Measurements from ENCODE around the gene DNAJC1. TPM values are rescaled to one million over a fixed set of nuclear protein-coding genes. Genes with fewer than 3 reads are reported as not detected.
"Not testable (repeated sequence)": the region's sequence is repeated elsewhere in the genome, so short reads cannot be mapped to it uniquely, and the experiment has no call there.

DNAJC1 gene
- total and polyA plus RNA-seq, 2 donors (not counting 3 experiments of a cell fraction or from before 2014, with no cell fraction given), result 11.2 to 19.7 TPM

GRCh38 chr10:21719502-21719901, 284.0 kb downstream of the DNAJC1 start:
- H2AFZ ChIP-seq (ENCODE audit: low read depth, low read length), result no peak overlapping the region
- no peaks in the 10 kb centered on the region for H4K20me1 ChIP-seq (replicated peaks; ENCODE audit: control insufficient read depth, extremely low read depth, insufficient read depth, low read length)
- H3K36me3 ChIP-seq (ENCODE audit: control insufficient read depth in 2 of 2, extremely low read depth in 1 of 2, insufficient read depth in 2 of 2, low read length in 2 of 2), result peaks cover 2 to 4% of the 10 kb centered on the region in 2 experiments
- CTCF ChIA-PET, result no interaction called here
- H3K79me2 ChIP-seq (ENCODE audit: control insufficient read depth, insufficient read depth, low read length), result no peaks in the 10 kb centered on the region
- no TSS peak for BruUV-seq (replicated peaks)
- no peaks in the 10 kb centered on the region for H3K9me1 ChIP-seq (replicated peaks; ENCODE audit: control insufficient read depth, extremely low read depth, insufficient read depth, low read length)
- H3K4me3 ChIP-seq (replicated peaks in 1 of 3; ENCODE audit: insufficient read depth in 1 of 3, low read depth in 1 of 3, low read length in 3 of 3), result no peak overlapping the region
- dilution Hi-C loops (cut with MboI; ENCODE audit: extremely low pct_ligation_motif_present, low sequenced_read_pairs), result no loop called here
- no peaks in the 10 kb centered on the region for H3K27me3 ChIP-seq (ENCODE audit: control insufficient read depth in 2 of 2, insufficient read depth in 2 of 2, low read length in 2 of 2)
- H3K9me3 ChIP-seq (replicated peaks; ENCODE audit: control insufficient read depth, insufficient read depth, low read length), result no peaks in the 10 kb centered on the region
- no peak overlapping the region for H3K27ac ChIP-seq (ENCODE audit: insufficient read depth, low read depth, low read length)
- H3K4me1 ChIP-seq (ENCODE audit: control insufficient read depth, extremely low read depth, insufficient read depth, low read length), result peaks cover 7% of the 10 kb centered on the region
- no peak for FAIRE-seq
- TF ChIP-seq FOS (IDR thresholded peaks at IDR 0.05; ENCODE audit: borderline replicate concordance, insufficient read depth, low read length) (no peak), MAX (IDR thresholded peaks at IDR 0.05; ENCODE audit: insufficient read depth, insufficient read length) (no peak), JUN (IDR thresholded peaks at IDR 0.05; ENCODE audit: borderline replicate concordance, insufficient read depth, insufficient read length, low read depth) (no peak), POLR2AphosphoS5 (IDR thresholded peaks at IDR 0.05; ENCODE audit: insufficient read depth, low read depth, low read length) (no peak), GATA2 (IDR thresholded peaks at IDR 0.05; ENCODE audit: insufficient read depth, insufficient read length, low read depth, low read length) (no peak), POLR2A (IDR thresholded peaks at IDR 0.05; ENCODE audit: low read depth, low read length) (no peak), CTCF (IDR thresholded peaks at IDR 0.05; ENCODE audit: extremely low read depth in 1 of 2, insufficient read depth in 1 of 2, low read depth in 1 of 2, low read length in 2 of 2) (no peak), EZH2 (IDR thresholded peaks at IDR 0.05; ENCODE audit: borderline replicate concordance, low read depth, low read length, severe bottlenecking) (no peak), MYC (IDR thresholded peaks at IDR 0.05; ENCODE audit: low read depth, low read length) (no peak)
- DNase-seq (ENCODE audit: low read depth, low spot score), result no peak
- intact Hi-C loops (cut with micrococcal nuclease), result no loop called here
- H3K9ac ChIP-seq (replicated peaks; ENCODE audit: extremely low read depth, insufficient read depth, low read length), result no peak overlapping the region
- POLR2A ChIA-PET, result no interaction called here
- no peak overlapping the region for H3K4me2 ChIP-seq (ENCODE audit: insufficient read depth, low read length)

- FAIRE-seq; POLR2A ChIA-PET; H3K9me1 ChIP-seq (replicated peaks; ENCODE audit: control insufficient read depth, extremely low read depth, insufficient read depth, low read length); H3K4me2 ChIP-seq (ENCODE audit: insufficient read depth, low read length); CTCF ChIA-PET; H2AFZ ChIP-seq (ENCODE audit: low read depth, low read length); H3K4me3 ChIP-seq (replicated peaks in 1 of 3; ENCODE audit: insufficient read depth in 1 of 3, low read depth in 1 of 3, low read length in 3 of 3); dilution Hi-C loops (cut with MboI; ENCODE audit: extremely low pct_ligation_motif_present, low sequenced_read_pairs); H3K79me2 ChIP-seq (ENCODE audit: control insufficient read depth, insufficient read depth, low read length); H3K4me1 ChIP-seq (ENCODE audit: control insufficient read depth, extremely low read depth, insufficient read depth, low read length); H3K9ac ChIP-seq (replicated peaks; ENCODE audit: extremely low read depth, insufficient read depth, low read length); intact Hi-C loops (cut with micrococcal nuclease); BruUV-seq (replicated peaks); H3K9me3 ChIP-seq (replicated peaks; ENCODE audit: control insufficient read depth, insufficient read depth, low read length); H4K20me1 ChIP-seq (replicated peaks; ENCODE audit: control insufficient read depth, extremely low read depth, insufficient read depth, low read length); DNase-seq (ENCODE audit: low read depth, low spot score); H3K36me3 ChIP-seq (ENCODE audit: control insufficient read depth in 2 of 2, extremely low read depth in 1 of 2, insufficient read depth in 2 of 2, low read length in 2 of 2); H3K27me3 ChIP-seq (ENCODE audit: control insufficient read depth in 2 of 2, insufficient read depth in 2 of 2, low read length in 2 of 2); H3K27ac ChIP-seq (ENCODE audit: insufficient read depth, low read depth, low read length): not testable (repeated sequence)
Measured at GRCh38 chr10:21717437-21718054, 286.0 kb downstream of the DNAJC1 start.

Data from endothelial cell of umbilical vein (primary cell).